HL-60/S4 treated with retinoic acid at 250 ng/mL for 4 days and 3 days (cell line): Measurements from ENCODE around the gene PAOX.
"Not testable (repeated sequence)": the region's sequence is repeated elsewhere in the genome, so short reads cannot be mapped to it uniquely, and the experiment has no call there.

Experiments used
- in situ Hi-C: fragments of 300-500 bp; cut with MboI; formaldehyde crosslinking; loops from 2 replicates; pipeline ENCODE4 v1.7.0; 2022; ENCODE audit warnings: low sequenced_read_pairs

The PAOX gene

DNA sequence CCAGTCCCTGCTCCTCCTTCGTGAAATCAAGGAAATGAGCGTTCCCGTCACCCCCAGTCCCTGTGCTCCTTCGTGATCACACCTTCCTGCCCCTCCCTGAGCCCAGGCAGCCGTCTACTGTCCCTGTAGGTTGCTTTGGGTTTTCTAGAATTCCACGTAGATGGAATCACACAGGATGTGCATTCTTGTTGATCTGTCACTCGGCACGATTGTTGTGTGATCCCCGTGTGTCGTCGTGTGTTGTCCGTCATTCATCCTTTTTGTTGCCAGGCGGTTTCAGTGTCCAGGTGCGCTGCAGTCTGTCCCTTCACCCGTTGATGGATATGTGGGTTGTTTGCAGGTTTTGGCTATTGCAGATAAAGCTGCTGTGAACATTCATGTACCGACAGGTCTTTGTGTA is 24.3 kb downstream of the PAOX start:
- in situ Hi-C loops = no loop called here

DNA sequence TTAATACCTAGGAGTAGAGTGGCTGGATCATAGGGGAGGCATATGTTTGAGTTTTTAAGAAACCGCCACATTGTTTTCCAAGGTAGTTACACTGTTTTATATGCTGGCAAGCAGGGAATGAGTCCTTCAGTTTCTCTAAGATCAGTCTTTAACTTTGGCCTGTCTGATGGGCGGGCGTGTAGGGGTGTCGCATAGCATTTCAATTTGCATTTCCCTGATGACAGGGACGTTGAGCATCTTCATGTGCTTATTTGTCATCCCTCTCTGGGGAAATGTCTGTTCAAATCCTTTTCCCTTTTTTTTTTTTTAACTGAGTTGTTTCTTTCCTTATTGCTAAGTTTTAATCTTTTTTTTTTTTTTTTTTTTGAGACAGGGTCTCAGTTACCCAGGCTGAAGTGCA is 24.7 kb downstream of the PAOX start:
- in situ Hi-C loops = no loop called here

DNA sequence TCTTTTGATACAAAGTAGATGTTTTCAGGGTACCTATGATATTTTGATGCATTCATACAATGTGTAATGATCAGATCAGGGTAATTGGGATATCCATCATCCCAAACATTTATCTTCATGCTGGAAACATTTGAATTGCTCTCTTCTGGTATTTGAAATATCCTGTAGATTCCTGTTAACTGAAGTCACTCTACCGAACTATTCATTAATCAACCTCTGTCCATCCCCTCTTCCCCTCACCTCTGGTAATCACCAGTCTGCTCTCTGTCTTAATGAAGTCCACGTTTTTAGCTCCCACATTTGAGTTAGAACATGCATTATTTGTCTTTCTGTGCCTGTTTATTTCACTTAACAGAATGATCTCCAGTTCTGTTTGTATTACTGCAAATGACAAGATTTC is 26.2 kb downstream of the PAOX start:
- in situ Hi-C loops = no loop called here

DNA sequence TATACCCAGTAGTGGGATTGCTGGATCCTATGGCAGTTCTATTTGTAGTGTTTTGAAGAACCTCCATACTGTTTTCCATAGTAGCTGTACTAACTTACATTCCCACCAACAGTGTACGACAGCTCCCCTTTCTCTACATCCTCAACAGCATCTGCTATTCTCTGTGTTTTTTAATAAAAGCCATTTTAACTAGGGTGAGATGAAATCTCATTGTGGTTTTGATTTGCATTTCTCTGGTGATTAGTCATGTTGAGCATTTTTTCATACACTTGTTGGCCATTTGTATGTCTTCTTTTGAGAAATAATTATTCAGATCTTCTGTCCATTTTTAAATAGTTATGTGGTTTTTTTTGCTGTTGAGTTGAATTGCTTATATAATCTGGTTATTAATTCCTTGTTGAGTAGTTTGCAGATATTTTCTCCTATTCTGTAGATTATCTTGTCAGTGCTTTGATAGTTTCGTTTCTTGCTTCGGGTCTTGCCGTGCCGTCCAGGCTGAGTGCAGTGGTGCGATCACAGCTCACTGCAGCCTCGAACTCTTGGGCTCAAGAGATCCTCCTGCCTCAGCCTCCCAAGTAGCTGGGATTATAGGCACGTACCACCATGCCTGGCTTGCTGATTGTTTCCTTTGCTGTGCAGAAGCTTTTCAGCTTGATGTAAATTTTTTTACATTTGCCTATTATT is 26.9 kb downstream of the PAOX start:
- in situ Hi-C loops = no loop called here

DNA sequence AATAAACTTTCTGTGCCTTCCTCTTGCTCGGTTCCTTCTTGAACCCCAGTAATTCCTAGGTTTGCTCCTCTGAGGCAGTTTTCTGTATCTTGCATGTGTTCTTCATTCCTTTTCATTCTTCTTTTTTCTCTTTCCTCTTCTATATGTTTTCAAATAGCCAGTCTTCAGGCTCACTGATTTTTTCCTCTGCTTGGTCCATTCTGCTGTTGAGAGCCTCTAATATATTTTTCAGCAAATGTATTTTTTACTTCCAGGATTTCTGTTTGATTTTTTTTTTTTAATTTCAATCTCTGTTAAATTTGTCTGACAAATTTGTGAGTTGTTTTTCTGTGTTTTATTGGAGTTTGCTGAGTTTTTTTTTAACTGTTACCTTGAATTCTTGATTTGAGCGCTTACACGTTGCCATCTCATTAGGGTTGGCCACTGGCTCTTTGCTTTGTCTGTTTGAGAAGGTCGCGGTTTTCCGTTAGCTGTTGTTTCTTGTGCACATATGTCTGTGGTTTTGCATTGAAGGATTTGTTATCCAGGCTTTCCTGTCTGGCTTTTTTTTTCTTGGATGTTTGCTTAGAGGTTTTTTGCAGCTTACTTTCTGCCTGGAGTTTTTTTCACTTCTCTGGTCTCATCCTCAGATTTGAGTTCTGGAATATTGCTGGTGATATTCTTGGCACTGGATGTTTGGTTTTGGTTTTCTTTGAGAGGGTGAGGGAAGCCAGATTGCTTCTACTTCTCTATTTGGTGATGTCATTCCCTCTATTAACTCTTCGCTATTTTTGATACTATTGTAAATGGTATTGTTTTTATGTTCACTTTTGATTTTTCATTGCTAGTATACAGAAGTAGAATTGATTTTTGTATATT is 32.7 kb downstream of the PAOX start:
- in situ Hi-C loops = loop anchor here (10.0 kb wide), 1 partner anchor 163 kb away; no protein-coding TSS in a partner anchor

DNA sequence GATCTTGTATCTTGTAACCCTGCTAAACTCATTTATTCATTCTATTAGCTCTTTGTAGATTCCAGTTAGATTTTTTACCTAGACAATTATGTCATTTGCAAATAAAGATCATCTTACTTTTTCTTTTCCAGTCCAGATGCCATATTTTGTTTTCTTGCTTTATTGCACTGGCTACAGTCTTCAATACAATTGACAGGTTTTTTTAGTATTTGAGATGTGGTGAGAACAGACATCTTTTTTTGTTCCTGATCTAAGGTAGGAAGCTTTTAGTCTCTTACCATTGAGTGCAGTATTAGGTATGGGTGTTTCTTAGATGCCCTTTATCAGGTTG is 33.3 kb downstream of the PAOX start:
- in situ Hi-C loops = loop anchor here (10.0 kb wide), 1 partner anchor 162 kb away; no protein-coding TSS in a partner anchor

GRCh38 chr10:133414401-133414800 is 35.3 kb downstream of the PAOX start:
- in situ Hi-C loops = loop anchor here (10.0 kb wide), 1 partner anchor 160 kb away; no protein-coding TSS in a partner anchor

DNA sequence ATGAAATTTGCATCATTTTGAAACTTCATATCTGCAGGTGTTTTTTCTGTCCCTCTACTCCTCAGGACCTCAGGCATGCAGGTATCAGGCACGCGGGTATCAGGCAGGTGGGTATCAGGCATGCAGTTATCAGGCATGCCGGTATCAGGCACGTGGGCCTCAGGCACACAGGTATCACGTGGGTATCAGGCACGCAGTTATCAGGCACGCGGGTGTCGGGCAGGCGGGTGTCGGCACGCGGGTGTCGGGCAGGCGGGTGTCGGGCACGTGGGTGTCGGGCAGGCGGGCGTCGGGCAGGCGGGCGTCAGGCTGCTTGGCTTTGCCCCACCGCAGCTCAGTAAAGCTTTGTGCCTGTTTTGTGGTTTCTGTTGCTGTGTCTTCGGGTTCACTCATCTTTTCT is 36.7 kb downstream of the PAOX start:
- in situ Hi-C loops = loop anchor here (10.0 kb wide), 1 partner anchor 159 kb away; no protein-coding TSS in a partner anchor

DNA sequence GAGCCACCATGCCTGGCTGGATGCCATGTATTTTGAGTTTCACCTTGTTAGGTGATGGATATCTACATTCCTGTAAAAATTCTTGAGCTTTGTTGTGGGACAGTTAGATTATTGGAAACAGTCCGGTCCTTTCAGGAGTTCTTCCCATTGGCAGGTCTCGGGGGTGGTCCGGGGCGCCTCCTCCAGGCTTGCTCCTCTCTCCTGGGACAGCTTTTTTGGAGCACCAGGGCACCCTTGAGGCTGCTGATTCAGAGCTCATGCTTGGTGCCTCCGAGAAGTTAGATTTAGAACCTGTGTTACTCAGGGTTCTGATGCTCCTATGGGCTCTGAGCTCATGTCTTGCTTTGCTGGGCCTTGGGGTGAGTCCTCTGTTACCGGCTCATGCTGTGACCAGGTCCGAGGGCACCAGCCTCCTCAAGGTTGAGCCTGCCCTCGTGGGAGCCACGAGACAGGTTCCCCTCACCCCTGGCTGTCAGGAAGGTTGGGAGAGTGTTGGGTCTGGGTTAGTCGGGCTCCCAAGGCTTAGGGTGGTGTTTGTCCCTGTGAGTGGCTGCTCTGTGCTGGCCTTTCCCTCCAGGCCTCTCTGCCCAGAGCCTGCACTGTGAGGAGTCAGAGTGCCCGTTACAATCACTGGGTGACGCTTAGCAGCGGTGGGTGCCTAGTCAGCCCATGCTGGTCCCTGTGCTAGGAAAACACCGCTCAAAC is 39.4 kb downstream of the PAOX start:
- in situ Hi-C loops = loop anchor here (10.0 kb wide), 1 partner anchor 156 kb away; no protein-coding TSS in a partner anchor

DNA sequence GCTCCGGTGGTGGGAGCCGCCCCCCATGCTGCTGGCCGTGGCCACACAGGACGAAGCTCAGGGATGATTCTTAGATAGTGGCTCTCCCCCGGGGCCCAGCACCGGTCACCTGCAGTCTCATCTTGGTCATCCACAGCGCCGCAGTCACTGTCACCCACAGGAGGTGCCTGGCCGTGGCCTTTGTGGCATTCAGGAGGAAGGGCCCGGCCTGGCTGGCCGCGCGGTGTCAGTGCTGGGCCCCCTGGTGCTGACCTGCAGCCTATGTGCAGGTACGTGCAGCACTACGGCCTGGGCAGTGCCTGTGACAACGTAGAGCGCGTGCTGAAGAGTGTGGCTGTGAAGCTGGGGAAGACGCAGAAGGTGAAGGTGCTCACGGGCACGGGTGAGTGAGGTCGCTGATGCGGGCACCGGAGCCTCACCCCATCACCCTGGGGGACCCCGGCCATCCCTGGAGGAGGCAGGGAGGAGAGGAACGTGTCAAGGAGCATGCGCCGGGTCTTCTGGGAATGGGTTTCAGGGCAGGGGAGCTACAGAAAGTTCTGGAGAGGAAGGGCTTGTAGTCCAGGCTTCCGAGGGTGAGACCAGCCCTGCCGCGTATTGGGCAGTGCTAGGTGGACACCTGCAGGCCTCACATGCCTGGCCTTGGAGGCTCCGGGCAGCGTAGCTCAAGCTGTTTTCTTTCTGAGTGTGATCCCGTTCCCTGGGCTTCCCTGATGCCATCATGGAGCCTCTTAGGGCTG is 40.3 kb downstream of the PAOX start:
- in situ Hi-C loops = loop anchor here (10.0 kb wide), 1 partner anchor 155 kb away; no protein-coding TSS in a partner anchor

DNA sequence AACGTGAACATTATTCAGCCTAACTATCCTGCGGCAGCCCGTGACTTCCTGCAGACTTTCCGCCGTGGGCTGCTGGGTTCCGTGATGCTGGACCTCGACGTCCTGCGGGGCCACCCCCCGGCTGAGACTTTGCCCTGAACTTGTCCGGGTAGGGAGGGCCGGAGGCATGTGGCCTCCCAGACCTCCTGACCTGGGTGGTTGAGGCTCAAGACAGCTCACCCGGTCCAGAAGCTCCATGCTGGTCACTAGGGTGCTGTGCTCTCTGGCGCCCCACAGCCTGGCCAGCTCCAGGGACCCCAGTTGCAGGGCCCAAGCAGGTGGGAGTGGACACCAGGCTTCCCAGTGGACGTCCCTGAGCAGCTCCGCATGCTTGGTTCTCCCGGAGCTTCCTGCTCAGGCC is 41.0 kb downstream of the PAOX start:
- in situ Hi-C loops = no loop called here

GRCh38 chr10:133420579-133420978 is 41.5 kb downstream of the PAOX start:
- in situ Hi-C loops = no loop called here

DNA sequence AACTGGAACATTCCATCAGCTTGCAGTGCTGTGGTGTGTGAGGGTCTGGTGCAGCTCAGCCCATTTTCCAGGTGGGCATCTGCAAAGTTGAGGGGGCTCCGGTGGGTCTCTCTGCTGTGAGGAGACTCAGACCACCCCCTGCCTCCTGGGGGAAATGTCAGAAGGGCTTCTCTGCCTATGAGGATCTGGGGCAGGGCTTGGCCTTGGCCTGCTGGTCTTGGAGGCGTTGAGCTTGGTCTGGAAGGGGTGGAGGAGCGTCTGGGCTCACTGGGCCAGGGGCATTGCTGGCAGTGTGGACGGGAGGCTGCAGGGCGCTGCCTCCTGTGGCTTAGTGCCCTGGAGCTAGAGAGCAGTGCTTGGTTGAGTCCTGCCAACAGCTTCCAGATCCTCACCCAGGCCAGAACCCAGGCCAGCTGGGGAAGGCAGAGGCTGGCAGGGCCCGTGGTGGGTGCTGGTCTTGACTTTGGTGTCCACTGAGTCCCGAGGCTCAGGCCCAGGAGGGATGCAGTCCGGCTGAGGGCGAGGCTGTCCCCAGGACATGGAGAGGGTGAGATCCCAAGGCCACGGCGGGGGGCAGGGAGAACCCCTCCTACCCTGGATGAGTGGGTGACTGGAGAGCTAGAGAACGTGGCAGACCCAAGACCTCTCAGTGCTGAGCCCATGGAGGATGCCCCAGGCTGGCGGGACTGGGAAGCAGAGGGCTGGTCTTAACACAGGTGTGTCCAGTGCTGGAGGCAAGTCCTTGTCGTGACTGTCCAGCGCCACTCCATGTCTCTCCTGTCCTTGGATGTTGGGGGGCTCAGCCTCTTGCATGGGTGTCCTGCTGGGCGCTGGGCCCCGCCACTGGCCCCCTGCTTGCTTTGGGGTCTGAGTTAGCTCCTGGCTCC is 42.5 kb downstream of the PAOX start:
- in situ Hi-C loops = no loop called here

- in situ Hi-C loops = no loop called here
Observed at GRCh38 chr10:133422223-133422806, 43.3 kb downstream of the PAOX start.

GRCh38 chr10:133422807-133423771 is 44.0 kb downstream of the PAOX start:
- in situ Hi-C loops = no loop called here

GRCh38 chr10:133424102-133424501 is 45.0 kb downstream of the PAOX start:
- in situ Hi-C loops = not testable (repeated sequence)

DNA sequence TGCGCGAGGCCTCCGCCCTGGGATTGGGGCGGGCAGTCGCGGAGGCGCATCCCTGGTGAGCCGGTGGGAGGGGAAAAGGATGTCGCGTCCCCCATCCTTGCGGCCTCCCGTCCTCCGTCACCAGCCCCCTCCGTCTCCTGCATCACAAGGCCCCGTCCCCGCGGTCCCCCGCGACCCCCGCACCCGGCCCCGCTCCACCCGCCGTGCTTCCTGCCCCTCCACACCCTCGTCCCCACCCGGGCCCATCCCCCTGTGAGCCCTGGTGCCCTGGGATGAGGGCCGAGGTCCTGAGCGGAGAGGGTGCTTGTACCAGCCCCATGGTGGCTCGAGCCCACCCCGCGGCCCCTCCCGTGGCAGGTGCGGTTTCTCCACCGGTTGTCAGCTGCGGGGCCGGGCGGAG is 45.5 kb downstream of the PAOX start, which contains the start of gene SPRN:
SPRN (minus strand) TSS at position 25 of the 400 bp plus-strand sequence. CDS start 944 bp downstream, outside the sequence.
- in situ Hi-C loops = not testable (repeated sequence)

DNA sequence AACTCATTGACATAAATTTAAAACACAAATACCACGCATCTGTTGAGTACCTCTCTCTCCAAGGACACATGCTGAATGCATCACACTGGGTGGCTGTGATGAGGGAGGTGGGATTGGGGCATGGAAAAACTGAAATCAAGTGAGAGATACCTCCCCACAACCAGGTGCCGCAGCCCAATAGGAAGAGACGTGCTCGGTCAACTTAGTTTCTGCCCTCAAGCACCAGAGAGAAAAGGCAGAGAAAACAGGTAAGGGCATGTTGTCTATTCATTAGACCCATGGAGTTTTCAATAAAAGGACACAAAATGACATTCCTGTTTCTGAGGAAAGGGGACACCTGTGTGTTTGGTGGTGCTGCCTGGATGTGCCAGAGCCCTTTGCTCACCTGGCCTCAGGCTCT is 50.5 kb downstream of the PAOX start:
- in situ Hi-C loops = not testable (repeated sequence)
